ENCODE results near the gene IQCC. TPM values are rescaled to one million over a fixed set of nuclear protein-coding genes. Genes with fewer than 3 reads are reported as not detected.

The IQCC gene
- total RNA-seq, 2 donors from 2014 or later: 0.33 to 1.1 TPM

- DNase-seq (ENCODE audit: low spot score): no peak
- intact Hi-C loops (cut with DNase I): no loop called here
These were observed 13.6 kb downstream of the IQCC start for GRCh38 chr1:32219022-32219421.

GRCh38 chr1:32220746-32221580 lies 15.5 kb downstream of the IQCC start:
- DNase-seq (ENCODE audit: low spot score): no peak
- intact Hi-C loops (cut with DNase I): no loop called here

GRCh38 chr1:32221581-32221979 lies 16.1 kb downstream of the IQCC start:
- intact Hi-C loops (cut with DNase I): no loop called here
- no peak for DNase-seq (ENCODE audit: low spot score)

GRCh38 chr1:32221980-32222755 lies 16.7 kb downstream of the IQCC start, which contains the start of the genes EIF3I and TMEM234:
TSS of gene EIF3I (plus strand) at chr1:32222407. CDS start at chr1:32222442, 35 bp downstream.
TSS of gene TMEM234 (minus strand) at chr1:32222353. CDS start at chr1:32222322, 31 bp downstream.
- intact Hi-C loops (cut with DNase I): no loop called here
- DNase-seq (ENCODE audit: low spot score): peak; percentile 98

- intact Hi-C loops (cut with DNase I): no loop called here
- DNase-seq (ENCODE audit: low spot score): no peak
These were observed 18.2 kb downstream of the IQCC start for GRCh38 chr1:32223683-32224082.

- no peak for DNase-seq (ENCODE audit: low spot score)
- intact Hi-C loops (cut with DNase I): no loop called here
These were observed 18.8 kb downstream of the IQCC start for GRCh38 chr1:32224285-32224684.

- DNase-seq (ENCODE audit: low spot score): no peak
- intact Hi-C loops (cut with DNase I): no loop called here
These were observed 23.3 kb downstream of the IQCC start for GRCh38 chr1:32228771-32229170.

GRCh38 chr1:32231843-32232432 lies 26.5 kb downstream of the IQCC start:
- DNase-seq (ENCODE audit: low spot score): no peak
- intact Hi-C loops (cut with DNase I): no loop called here

GRCh38 chr1:32232558-32233304 lies 27.3 kb downstream of the IQCC start:
- no peak for DNase-seq (ENCODE audit: low spot score)
- intact Hi-C loops (cut with DNase I): no loop called here

GRCh38 chr1:32234792-32235191 lies 29.3 kb downstream of the IQCC start:
- intact Hi-C loops (cut with DNase I): no loop called here

GRCh38 chr1:32239337-32239736 lies 33.9 kb downstream of the IQCC start:
- intact Hi-C loops (cut with DNase I): no loop called here
- DNase-seq (ENCODE audit: low spot score): no peak

More at GRCh38 chr1:32234792-32235191, 29.3 kb downstream of the IQCC start:
- no peak for DNase-seq (ENCODE audit: low spot score)

GRCh38 chr1:32239790-32240139 lies 34.3 kb downstream of the IQCC start:
- intact Hi-C loops (cut with DNase I): no loop called here
- no peak for DNase-seq (ENCODE audit: low spot score)

- intact Hi-C loops (cut with DNase I): no loop called here
- DNase-seq (ENCODE audit: low spot score): peak; percentile 90
These were observed 34.9 kb downstream of the IQCC start for GRCh38 chr1:32240140-32240951.

- DNase-seq (ENCODE audit: low spot score): peak; percentile 88
- intact Hi-C loops (cut with DNase I): no loop called here
These were observed 35.7 kb downstream of the IQCC start for GRCh38 chr1:32241001-32241763.

- no peak for DNase-seq (ENCODE audit: low spot score)
- intact Hi-C loops (cut with DNase I): no loop called here
These were observed 36.9 kb downstream of the IQCC start for GRCh38 chr1:32242341-32242851.

- intact Hi-C loops (cut with DNase I): no loop called here
- DNase-seq (ENCODE audit: low spot score): peak; percentile 86
These were observed 41.4 kb downstream of the IQCC start, which contains the start of gene FAM167B for GRCh38 chr1:32246888-32247273. TSS of gene FAM167B (plus strand) at chr1:32247222. CDS start at chr1:32247422, 200 bp downstream.

GRCh38 chr1:32247452-32247851 lies 42.0 kb downstream of the IQCC start:
- intact Hi-C loops (cut with DNase I): no loop called here
- no peak for DNase-seq (ENCODE audit: low spot score)
